GM19463 (cell line): ENCODE data around the gene SCARF2.
"Not testable (repeated sequence)": the region's sequence is repeated elsewhere in the genome, so short reads cannot be mapped to it uniquely, and the experiment has no call there.

ENCODE experiments used
- ATAC-seq: cut with Tn5 transposase; IDR thresholded peaks from one replicate; pipeline ENCODE4 v1.9.1; 2021; ENCODE audit warnings: mild to moderate bottlenecking, moderate library complexity; ENCODE audit not compliant: unreplicated experiment

The SCARF2 gene

DNA sequence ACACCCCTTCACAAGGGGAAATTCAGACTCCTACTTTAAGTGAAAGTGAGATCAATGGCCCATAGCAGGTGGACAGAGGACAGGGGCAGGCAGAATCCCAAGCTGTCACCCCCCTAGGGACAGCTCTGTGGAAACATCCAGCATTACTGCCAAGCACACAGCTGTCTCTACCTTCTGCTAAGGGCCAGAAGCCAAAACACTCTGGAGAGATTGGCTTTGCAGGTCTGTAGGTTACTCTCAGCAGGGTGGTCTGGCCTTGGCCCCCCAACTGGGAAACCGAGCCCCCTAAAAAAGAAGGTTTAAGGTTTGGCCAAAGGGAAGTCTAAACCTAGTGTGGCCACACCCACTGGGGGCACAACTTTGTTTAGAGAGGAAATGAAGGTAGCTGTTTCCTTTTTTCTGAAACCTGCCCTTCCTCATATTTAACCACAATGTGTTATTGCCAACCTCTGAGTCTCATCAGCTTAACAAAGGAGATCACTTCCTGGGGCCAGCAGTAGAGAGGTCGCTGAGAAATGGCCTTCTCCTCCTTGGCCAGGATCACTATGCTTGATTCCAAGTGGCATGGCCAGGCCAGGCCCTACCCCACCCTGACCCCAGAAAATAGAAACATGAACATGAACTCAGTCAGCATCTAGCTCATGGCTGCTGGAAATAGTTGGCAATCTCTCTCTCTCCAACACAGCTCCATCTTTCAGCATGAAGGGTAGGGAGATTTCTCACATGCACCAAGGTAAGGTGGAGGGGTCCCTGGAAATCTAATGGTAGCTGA is 25.9 kb upstream of the SCARF2 start:
- no peak for ATAC-seq

DNA sequence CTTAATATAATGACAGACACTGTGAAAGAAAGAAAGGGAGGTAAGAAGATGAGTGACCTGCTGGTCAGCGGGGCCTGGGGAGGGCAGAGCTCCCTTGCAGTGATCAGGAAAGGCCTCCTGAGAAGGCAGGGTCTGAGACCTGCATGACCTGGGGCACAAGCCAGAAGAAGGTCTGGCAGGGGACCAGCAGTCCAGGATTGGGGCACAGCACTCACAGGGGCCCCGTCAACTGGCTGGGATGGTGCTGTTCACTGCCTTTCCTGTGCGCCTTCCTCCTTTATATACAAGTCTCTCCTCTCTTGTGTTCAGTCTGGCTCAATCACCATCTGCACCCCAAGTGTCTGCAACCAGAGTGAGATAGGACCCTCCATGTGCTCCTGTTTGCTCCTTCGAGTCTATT is 22.2 kb upstream of the SCARF2 start:
- no peak for ATAC-seq

DNA sequence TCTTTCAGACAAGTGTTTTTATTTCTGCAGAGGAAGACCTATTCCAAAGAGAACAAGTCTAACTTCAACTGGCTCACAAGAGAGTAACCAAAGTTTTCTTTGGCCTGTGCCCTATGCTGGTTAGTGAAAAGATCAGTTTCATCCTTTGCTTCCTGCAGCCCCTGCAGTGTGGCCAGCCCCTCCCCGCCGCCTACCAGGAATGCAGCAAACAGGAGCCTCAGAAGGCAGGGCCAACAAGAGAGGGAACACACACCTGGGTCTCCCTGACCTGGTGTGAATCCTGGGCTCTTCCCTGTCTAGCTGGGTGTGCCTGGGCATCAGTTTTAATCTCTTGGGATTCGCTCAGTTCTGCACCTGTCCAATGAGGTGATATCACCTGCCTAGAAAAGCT is 21.5 kb upstream of the SCARF2 start:
- ATAC-seq: no peak

DNA sequence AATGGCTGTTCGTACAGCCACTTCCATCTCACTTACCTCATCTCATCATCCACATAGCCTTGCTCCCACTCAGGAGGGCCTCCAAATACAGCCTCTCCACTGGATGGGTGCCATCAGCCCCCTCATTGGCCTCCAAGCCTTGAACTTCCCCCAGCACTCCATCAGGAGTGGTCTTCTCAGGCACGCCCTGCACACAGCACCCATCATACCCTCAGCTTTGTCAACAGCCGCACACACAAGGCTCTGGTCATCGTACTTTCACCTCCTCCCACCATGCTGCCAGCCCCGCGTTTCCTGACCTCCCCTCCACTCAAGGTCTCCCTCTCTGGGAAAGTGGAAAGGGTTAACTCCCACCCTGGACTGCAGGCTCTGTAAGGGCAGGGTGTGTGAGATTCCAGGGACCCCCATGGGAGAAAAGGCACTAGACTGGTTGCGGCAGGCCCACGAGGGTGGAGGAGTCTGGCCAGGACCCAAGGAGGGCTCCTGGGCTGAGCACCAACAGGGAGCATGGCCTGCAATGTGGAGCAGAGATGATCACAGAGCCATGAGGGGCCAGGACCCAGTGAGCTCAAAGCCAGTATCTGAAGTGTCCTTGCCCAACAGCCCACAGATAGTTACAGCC is 21.0 kb upstream of the SCARF2 start:
- ATAC-seq: no peak

DNA sequence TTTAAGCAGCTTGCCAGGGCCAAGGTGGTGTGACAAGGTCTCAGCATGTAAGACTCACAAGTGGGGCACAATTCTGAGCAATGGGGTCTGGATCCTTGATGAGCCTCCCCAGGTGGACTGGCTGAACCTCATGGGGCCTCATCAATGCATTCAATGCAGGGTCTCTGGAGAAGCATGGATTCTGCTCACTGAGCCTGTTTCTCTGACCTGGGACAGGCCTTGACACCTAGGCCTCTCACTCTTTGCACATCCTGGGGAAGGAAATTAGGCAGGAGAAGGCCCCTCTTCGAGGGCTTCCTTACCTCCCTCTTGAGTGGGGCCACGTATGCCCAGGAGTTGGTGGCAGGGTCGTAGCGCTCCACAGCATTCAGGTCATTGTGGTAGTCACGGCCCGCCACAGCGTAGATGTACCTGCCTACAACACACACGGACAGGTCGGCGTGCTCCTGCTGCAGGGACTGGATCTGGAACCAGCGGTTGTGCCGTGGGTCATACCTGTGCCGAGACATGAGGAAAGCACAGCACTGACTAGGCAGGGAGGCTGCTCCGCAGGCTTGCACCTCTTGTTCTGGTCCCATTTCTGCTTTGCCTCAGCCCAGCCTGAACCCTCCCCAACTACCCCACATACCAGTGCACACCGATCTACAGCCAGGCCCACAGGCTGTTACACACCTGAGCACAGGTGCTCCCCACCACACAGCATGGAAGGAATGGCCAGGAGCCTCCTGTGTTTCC is 20.0 kb upstream of the SCARF2 start:
- ATAC-seq: no peak

DNA sequence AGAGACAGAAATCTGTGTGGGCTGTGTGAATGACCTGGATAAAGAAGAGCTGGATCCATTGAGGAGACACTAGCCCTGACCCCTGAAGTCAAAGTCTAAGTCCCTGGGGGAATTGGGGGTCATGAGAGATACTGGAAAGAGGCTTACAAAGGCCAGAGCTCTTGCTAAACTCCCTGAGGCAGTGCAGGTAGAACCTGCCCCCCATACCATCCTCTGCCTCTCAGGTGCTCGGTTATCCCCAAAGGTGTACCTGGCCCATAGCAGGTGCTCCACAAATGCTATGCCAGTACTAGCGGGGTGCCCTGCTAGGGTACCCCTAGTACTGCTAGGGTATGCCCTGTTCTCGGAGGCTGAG is 19.1 kb upstream of the SCARF2 start:
- ATAC-seq: no peak

DNA sequence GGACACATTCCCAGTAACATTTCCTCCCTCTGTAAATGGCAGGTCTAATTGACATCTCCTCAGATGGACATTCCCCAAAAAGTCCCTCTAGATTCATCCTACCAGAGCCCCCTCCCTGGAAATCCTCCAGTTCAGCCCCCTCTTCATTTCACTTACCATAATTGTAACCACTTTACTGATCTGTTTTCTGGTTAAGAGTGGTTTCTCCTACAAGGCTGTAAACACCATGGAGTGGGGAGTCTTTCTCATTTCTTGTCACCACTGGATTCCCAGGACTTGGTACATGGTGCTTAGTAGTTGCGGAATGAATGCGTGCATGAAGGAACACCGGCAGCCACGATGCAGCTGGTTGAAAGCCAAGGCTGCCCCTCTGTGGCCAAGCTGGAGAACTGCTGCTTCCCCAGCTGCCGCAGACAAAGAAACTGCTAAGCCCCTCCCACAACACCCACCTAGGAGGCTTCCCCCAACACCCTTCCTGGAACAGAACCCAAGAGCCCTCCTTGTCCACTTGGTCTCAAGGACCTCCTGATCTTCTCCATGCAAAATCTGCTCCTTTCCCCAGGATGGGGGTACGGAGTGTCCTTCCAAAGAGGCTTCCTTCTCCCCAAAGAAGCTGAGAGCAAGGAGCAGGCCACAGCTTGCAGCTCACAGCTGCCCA is 18.6 kb upstream of the SCARF2 start:
- no peak for ATAC-seq

DNA sequence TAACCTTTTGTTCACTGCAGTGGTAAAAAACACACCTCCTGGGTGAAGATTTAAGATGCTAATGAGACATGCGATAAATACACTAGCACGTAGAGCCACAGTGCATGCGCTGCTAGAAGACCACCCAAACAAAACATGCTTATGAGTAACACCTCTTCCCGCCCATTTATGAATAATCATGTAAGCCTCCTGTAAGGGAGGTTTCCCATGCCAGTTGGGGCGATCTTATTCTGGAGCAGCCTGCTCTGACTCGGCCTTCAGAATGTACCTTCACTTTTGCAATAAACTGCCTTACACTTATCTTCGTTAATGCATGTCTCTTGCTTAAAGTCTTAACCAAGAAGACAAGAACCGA is 18.1 kb upstream of the SCARF2 start:
- ATAC-seq: no peak

DNA sequence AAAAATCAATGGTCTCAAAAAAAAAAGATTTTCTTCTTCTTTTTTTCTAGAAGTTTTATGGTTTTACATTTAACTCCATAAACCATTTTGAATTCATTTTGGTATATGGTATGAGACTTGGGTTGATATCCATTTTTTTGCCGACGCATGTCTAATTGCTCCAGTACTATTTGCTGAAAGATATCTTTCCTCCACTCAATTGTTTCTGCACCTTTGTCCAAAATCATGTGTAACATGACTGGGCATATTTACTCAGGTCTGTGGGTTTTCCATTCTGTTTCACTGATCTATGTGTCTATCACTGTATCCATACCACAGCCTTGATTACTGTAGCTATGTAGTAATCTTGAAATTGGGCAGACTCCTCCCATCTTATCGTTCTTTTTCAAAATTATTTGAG is 15.6 kb upstream of the SCARF2 start:
- ATAC-seq: no peak

DNA sequence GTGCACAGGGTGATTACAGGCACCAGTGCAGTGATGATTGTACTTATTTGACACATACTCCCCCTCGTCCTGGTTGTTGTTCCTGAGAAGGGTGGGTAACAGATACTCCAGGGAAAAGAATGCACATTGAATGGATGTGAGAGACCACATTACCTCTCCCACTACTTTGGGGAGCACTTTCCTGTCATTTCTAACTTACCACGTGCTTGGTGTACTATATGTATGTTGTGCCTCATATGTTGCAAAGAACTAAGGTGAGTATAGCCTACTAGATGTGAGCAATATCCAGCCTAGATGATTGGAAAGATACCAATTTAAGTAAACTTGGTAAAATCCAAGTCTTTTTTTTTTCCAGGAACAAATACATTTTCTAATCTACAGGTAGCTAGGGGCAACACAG is 14.3 kb upstream of the SCARF2 start:
- no peak for ATAC-seq

DNA sequence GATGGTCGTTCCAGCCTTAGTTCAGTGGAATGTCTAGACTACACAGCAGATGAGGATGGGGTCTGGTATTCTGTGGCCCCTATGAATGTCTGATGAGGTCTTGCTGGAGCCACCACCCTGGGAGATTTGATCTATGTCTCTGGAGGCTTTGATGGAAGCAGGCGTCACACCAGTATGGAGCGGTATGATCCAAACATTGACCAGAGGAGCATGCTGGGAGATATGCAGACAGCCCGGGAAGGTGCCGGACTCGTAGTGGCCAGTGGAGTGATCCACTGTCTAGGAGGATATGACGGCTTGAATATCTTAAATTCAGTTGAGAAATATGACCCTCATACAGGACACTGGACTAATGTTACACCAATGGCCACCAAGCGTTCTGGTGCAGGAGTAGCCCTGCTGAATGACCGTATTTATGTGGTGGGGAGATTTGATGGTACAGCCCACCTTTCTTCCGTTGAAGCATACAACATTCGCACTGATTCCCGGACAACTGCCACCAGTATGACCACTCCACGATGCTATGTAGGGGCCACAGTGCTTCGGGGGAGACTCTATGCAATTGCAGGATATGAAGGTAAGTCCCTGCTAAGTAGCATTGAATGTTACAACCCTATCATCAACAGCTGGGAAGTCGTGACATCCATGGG is 13.6 kb upstream of the SCARF2 start:
- ATAC-seq: not testable (repeated sequence)

DNA sequence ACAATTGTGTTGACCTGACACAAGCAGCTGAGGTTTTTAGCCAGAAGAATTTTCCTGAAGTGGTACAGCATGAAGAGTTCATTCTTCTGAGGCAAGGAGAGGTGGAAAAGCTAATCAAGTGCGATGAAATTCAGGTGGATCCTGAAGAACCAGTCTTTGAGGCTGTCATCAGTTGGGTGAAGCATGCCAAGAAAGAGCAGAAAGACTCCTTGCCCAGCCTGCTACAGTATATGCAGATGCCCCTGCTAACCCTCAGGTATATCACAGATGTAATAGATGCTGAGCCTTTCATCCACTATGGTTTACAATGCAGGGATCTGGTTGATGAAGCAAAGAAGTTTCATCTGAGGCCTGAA is 12.9 kb upstream of the SCARF2 start:
- ATAC-seq: no peak

DNA sequence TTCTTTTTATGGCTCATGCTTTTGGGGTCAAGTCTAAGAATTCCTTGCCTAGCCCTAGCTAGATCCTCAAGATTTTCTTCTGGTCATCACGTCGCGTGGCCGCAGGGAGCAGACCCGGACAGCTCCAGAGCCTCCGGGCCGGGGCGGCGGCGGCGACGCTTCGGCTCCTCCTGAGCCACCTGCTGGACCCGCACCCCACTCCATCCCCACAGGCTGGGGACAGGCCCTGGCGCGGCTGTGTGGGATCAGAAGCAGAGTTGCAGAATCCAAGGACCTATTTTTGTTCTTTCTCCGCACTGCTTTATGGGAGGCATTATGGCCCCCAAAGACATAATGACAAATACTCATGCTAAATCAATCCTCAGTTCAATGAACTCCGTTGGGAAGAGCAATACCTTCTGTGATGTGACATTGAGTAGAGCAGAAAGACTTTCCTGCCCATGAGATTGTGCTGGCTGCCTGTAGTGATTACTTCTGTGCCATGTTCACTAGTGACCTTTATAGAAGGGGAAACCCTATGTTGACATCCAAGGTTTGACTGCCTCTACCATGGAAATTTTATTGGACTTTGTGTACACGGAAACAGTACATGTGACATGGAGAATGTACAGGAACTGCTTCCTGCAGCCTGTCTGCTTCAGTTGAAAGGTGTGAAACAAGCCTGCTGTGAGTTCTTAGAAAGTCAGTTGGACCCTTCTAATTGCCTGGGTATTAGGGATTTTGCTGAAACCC is 12.4 kb upstream of the SCARF2 start:
- ATAC-seq: no peak

DNA sequence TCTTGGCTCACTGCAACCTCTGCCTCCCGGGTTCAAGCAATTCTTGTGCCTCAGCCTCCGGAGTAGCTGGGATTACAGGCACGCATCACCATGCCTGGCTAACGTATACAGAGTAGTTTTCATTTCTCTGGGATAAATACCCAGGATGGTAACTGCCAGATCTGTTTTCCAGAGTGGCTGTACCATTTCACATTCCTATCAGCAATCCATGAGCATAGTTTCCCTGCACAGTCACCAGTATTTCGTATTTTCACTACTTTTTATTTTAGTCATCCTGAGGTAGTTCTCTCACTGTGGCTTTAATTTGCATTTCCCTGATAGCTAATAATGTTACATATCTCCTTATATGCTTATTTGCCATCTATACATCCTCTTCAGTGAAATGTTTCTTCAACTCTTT is 11.0 kb upstream of the SCARF2 start:
- no peak for ATAC-seq

DNA sequence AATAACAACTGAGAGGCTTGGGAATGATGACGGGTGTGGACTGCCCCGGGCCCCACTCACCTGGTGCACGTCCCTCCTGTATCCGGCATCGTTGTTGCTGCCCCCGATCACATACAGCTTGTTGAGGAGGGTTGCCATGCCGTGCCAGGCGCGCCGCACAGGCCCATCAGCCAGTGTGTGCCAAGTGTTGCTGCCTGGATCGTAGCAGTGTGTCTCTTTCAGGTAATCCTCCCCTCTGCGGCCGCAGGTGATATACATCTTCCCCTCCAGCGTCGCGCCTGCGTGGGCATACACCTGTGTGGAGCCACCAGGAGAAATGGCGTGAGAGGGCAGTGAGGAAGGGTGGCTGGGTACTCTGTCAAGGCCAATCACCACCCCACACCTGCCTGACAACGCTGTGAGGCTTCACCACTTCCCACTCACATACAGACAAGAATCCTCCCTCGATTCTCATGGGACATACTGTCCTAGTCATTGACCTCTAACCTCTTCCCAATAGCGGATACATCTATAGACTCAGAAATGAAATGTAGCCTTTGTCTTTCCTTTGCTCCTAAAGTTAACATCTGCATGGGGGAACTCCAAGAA is 8.9 kb upstream of the SCARF2 start:
- ATAC-seq: no peak

DNA sequence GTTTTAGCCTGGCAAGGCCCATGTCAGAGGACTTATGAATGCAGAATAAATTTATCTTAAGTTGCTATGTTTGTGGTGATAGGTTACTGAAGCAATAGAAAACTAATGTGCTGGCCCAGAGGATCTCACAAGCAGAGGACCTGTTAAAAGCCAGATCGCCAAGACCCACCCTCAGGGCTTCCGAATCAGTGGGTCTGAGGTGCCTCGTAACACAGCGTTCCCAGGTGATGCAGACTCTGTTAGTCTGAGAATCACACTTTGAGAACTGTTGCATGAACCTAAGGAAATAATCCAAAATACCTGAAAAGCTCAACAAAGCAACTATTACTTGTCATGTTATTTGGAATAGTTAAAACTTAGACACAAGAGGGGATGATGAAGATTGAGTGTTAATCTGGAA is 6.7 kb upstream of the SCARF2 start:
- ATAC-seq: no peak

DNA sequence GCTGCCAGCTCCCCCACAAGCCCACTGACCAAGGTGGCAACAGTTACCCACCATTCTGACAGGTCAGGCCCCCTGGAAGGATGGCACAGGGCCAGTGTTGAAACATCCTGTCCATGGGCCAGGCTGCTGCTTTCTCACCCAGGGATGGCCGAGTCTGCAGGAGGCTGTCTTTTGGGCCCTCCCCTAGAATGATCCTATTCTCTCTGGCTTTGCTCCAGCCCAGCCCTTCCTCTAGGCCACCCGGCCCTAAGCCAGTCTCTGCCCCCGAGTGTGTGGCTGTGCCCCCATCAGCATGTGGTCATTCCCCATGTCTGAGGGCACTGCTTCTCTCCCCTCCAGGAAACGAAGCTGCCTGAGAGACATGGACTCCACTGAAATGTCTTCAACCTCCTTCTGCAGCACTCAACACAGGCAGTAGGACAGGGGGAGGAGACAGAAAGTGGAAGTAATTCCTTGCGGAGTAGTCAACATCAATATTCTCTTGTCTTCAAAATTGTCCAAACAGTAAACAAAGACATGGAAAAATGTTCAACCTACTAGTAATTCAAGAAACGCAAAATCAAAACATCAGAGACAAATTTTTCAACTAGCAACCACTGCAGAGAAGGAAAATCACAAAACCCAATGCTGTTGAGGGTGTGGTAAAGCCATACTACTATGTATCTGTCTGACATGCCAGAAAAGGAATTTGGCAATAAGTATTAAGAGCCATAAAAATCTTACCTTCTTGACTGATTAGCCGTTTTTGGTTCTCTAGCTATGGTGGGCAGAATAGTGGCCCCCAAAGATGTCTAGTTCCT is 5.1 kb upstream of the SCARF2 start:
- no peak for ATAC-seq

DNA sequence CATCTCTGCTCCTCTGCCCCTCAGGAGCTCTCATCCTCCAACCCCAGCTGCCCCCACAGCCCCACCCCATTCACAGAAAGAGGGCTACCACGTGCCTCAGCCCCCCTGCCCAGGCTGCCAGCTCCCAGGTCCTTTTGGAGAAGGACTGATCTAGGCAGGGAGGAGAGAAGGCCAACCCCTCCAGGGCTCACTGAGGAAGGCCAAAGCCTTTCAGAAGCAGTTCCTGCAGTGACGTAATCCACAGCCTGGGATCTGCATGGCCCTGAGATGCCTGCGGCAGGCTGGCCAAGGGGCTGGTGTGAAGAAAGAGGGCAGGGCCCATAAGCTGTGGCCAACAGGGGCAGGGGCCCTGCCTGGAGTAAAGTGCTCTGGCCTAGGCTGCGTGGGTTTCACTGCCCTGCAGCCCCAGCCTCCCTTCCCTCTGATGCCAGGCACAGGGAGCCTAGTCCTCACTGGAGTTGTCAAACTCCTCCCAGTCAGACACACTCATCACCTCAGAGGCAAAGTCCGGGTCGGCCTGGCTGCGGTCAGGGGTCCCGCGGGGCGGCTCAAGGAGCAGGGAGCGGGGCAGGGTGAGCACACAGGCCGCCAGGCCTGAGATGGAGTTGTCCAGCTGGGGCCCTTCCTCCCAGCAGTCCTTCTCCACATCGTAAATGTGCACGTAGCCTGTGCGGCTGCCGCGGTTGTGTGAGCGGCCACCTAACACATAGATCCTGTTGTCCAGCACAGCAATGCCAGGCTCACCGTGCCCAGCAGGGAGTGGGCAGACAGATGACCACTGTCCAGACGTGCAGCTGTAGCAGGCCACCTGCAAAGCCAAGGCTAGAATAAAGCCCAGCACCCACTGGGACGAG is 4.2 kb upstream of the SCARF2 start:
- no peak for ATAC-seq
